NCI-H2029 (cell line): Measurements from ENCODE around the gene CACNG4.

ENCODE experiments used
- DNase-seq: peaks from one replicate; lab custom pipeline; 2025; lab: John Stamatoyannopoulos, UW

The CACNG4 gene

GRCh38 chr17:66944351-66945146 is 20.0 kb upstream of the CACNG4 start:
- no peak for DNase-seq

- no peak for DNase-seq
Measured at GRCh38 chr17:66945147-66945835, 19.2 kb upstream of the CACNG4 start.

- no peak for DNase-seq
Measured at GRCh38 chr17:66946251-66946650, 18.3 kb upstream of the CACNG4 start.

GRCh38 chr17:66947311-66947710 is 17.2 kb upstream of the CACNG4 start:
- no peak for DNase-seq

- no peak for DNase-seq
Measured at GRCh38 chr17:66948061-66948750, 16.3 kb upstream of the CACNG4 start.

- DNase-seq, result peak; percentile 30
Measured at GRCh38 chr17:66949501-66949900, 15.0 kb upstream of the CACNG4 start.

GRCh38 chr17:66950325-66950724 is 14.2 kb upstream of the CACNG4 start:
- DNase-seq, result no peak

- DNase-seq, result no peak
Measured at GRCh38 chr17:66950886-66951604, 13.5 kb upstream of the CACNG4 start.

GRCh38 chr17:66951605-66951953 is 12.9 kb upstream of the CACNG4 start:
- no peak for DNase-seq

- no peak for DNase-seq
Measured at GRCh38 chr17:66952031-66952524, 12.4 kb upstream of the CACNG4 start.

GRCh38 chr17:66952681-66953629 is 11.6 kb upstream of the CACNG4 start:
- DNase-seq, result no peak

- DNase-seq, result no peak
Measured at GRCh38 chr17:66953630-66954020, 10.9 kb upstream of the CACNG4 start.

- DNase-seq, result no peak
Measured at GRCh38 chr17:66954632-66955031, 9.9 kb upstream of the CACNG4 start.

- DNase-seq, result no peak
Measured at GRCh38 chr17:66955821-66956220, 8.7 kb upstream of the CACNG4 start.

- no peak for DNase-seq
Measured at GRCh38 chr17:66956941-66957340, 7.6 kb upstream of the CACNG4 start.

GRCh38 chr17:66957343-66957742 is 7.2 kb upstream of the CACNG4 start:
- DNase-seq, result no peak

- no peak for DNase-seq
Measured at GRCh38 chr17:66957951-66958579, 6.4 kb upstream of the CACNG4 start.

GRCh38 chr17:66959641-66960375 is 4.7 kb upstream of the CACNG4 start:
- no peak for DNase-seq

- no peak for DNase-seq
Measured at GRCh38 chr17:66960613-66961012, 3.9 kb upstream of the CACNG4 start.

GRCh38 chr17:66963521-66963908 is 992 bp upstream of the CACNG4 start:
- no peak for DNase-seq
